Hepatocyte (in vitro differentiated cells): ENCODE measurements around the gene INPP5B.

Source experiments
- CTCF ChIP-seq: fragments of 200-600 bp; sonication (generic); IDR thresholded peaks from 2 replicates; pipeline ENCODE4 v1.5.1; 2016; ENCODE audit warnings: antibody characterized with exemption, mild to moderate bottlenecking; ENCODE audit not compliant: poor library complexity
- EZH2 ChIP-seq: fragments of 200-600 bp; sonication (generic); IDR thresholded peaks from 2 replicates; pipeline ENCODE4 v1.6.1; 2016; ENCODE audit warnings: antibody characterized with exemption, mild to moderate bottlenecking, borderline replicate concordance
- EZH2phosphoT487 ChIP-seq: fragments of 200-600 bp; sonication (generic); IDR thresholded peaks from one replicate; pipeline ENCODE4 v1.6.1; 2018; ENCODE audit warnings: antibody characterized with exemption, mild to moderate bottlenecking, low read depth, moderate library complexity; ENCODE audit not compliant: unreplicated experiment, severe bottlenecking

DNA sequence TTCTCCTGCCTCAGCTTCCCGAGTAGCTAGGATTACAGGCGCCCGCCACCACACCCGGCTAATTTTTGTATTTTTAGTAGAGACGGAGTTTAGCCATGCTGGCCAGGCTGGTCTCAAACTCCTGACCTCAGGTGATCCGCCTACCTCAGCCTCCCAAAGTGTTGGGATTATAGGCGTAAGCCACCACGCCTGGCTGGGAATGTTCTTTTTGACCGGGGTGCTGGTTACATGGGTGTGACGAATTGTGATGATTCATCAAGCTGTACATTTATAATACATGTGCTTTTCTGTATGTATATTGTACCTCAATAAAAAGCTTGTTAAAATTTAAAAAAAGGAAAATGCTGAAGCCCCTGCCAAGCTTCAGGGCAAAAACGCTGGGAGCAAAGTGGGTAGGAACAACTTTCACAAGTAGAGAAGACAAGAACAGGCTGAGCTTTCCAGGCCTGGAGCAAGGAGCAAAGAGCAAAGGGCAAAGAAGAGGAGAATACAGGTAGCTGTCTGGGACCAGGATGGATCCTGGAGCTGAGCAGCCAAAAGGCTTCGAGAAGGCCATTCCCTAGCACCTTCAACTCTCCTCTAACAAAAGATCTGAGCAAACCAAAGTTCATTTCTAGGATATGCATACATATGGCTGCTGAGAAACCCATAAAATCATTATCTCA is 118.3 kb downstream of the INPP5B start:
- TF ChIP-seq CTCF (no peak), EZH2 (no peak), EZH2phosphoT487 (no peak)
